Stimulated activated naive CD4-positive, alpha-beta T cell treated with Interleukin-2 at 50 U/mL for 16 hours (primary cell): ENCODE data around the gene ICOSLG.
"Not testable (repeated sequence)": the region's sequence is repeated elsewhere in the genome, so short reads cannot be mapped to it uniquely, and the experiment has no call there.

Source experiments
- DNase-seq: peaks from one replicate; lab custom pipeline; 2025; lab: John Stamatoyannopoulos, UW

The ICOSLG gene

GRCh38 chr21:44240842-44241241 is at the start of gene ICOSLG:
TSS of gene ICOSLG (minus strand) at chr21:44240943. CDS start at chr21:44240817, 126 bp downstream.
- not testable (repeated sequence) for DNase-seq

GRCh38 chr21:44289381-44290010 is 48.8 kb upstream of the ICOSLG start:
- no peak for DNase-seq

GRCh38 chr21:44288251-44289110 is 47.7 kb upstream of the ICOSLG start:
- no peak for DNase-seq

- no peak for DNase-seq
These were observed 46.2 kb upstream of the ICOSLG start for GRCh38 chr21:44286716-44287632.

GRCh38 chr21:44286086-44286715 is 45.5 kb upstream of the ICOSLG start:
- DNase-seq = no peak

GRCh38 chr21:44285138-44285992 is 44.6 kb upstream of the ICOSLG start, which contains the start of gene AIRE:
TSS of gene AIRE (plus strand) at chr21:44285876. CDS start at chr21:44286007, 131 bp downstream.
- DNase-seq = no peak

GRCh38 chr21:44283948-44284347 is 43.2 kb upstream of the ICOSLG start:
- no peak for DNase-seq

- DNase-seq = not testable (repeated sequence)
These were observed 42.6 kb upstream of the ICOSLG start for GRCh38 chr21:44283211-44283785.

GRCh38 chr21:44282370-44282769 is 41.6 kb upstream of the ICOSLG start:
- no peak for DNase-seq

GRCh38 chr21:44281801-44282200 is 41.1 kb upstream of the ICOSLG start:
- DNase-seq = no peak

GRCh38 chr21:44279354-44280260 is 38.9 kb upstream of the ICOSLG start:
- DNase-seq = no peak

GRCh38 chr21:44275041-44275440 is 34.3 kb upstream of the ICOSLG start:
- no peak for DNase-seq

GRCh38 chr21:44273046-44273445 is 32.3 kb upstream of the ICOSLG start:
- DNase-seq = no peak

GRCh38 chr21:44272284-44272858 is 31.6 kb upstream of the ICOSLG start:
- no peak for DNase-seq

GRCh38 chr21:44271558-44272283 is 31.0 kb upstream of the ICOSLG start:
- DNase-seq = no peak

- DNase-seq = no peak
These were observed 28.3 kb upstream of the ICOSLG start for GRCh38 chr21:44269090-44269489.

- peak; percentile 2 for DNase-seq
These were observed 27.0 kb upstream of the ICOSLG start for GRCh38 chr21:44267655-44268142.

GRCh38 chr21:44265734-44266270 is 25.1 kb upstream of the ICOSLG start:
- no peak for DNase-seq
